Caco-2 (cell line): ENCODE data around the gene GUK1. TPM values are rescaled to one million over a fixed set of nuclear protein-coding genes. Genes with fewer than 3 reads are reported as not detected.
A peak's percentile ranks its signal among the peaks of the same experiment; 100 is the strongest.

Experiments
- BruUV-seq: library from RNA; stranded (reverse); fragments of 400-500 nt; replicated peaks from 2 replicates; lab custom pipeline; 2021; lab: Mats Ljungman, UMichigan
- CTCF ChIA-PET: fragments of 300-600 bp; sonication (Branson Sonifier 250); formaldehyde crosslinking; loops from one replicate; lab custom pipeline; 2022; ENCODE audit warnings: antibody characterized with exemption; lab: Charles Lee
- POLR2A ChIA-PET: fragments of 300-600 bp; sonication (Branson Sonifier 250); formaldehyde crosslinking; loops from one replicate; lab custom pipeline; 2022; ENCODE audit warnings: antibody characterized with exemption; lab: Charles Lee
- DNase-seq, 2 experiments: peaks; one replicate each; pipeline versions ENCODE4 v3.0.0 to v3.0.0-alpha.2; 2020 to 2022
- H3K27me3 ChIP-seq: replicated peaks from 2 replicates; pipeline ENCODE4 v1.6.0; 2011; ENCODE audit warnings: low read length; ENCODE audit not compliant: control insufficient read depth, insufficient read depth
- H3K36me3 ChIP-seq: 2 replicates; pipeline ENCODE4 v1.5.1; 2011; ENCODE audit warnings: low read length; ENCODE audit not compliant: control insufficient read depth, insufficient read depth
- H3K4me1 ChIP-seq: fragments of 250-450 bp; sonication (Bioruptor Pico); 2 replicates; pipeline ENCODE4 v1.5.1; 2020; ENCODE audit warnings: mild to moderate bottlenecking
- H3K4me3 ChIP-seq: 2 replicates; pipeline ENCODE4 v1.5.1; 2011; ENCODE audit warnings: low read depth, mild to moderate bottlenecking, control low read depth, low read length
- H3K9me3 ChIP-seq: fragments of 250-450 bp; sonication (Bioruptor Pico); 2 replicates; pipeline ENCODE4 v1.5.1; 2020; ENCODE audit warnings: mild to moderate bottlenecking, moderate library complexity
- H3K27ac Mint-ChIP-seq: one replicate; pipeline ENCODE4 v1.8.0; 2022; ENCODE audit warnings: mixed read lengths; ENCODE audit not compliant: unreplicated experiment
- H3K27me3 Mint-ChIP-seq: one replicate; pipeline ENCODE4 v1.8.0; 2022; ENCODE audit warnings: mixed read lengths; ENCODE audit not compliant: insufficient read depth, unreplicated experiment
- H3K36me3 Mint-ChIP-seq: one replicate; pipeline ENCODE4 v1.8.0; 2022; ENCODE audit warnings: mild to moderate bottlenecking, mixed read lengths; ENCODE audit not compliant: insufficient read depth, unreplicated experiment
- H3K4me1 Mint-ChIP-seq: one replicate; pipeline ENCODE4 v1.8.0; 2022; ENCODE audit warnings: low read depth, mixed read lengths; ENCODE audit not compliant: unreplicated experiment
- H3K4me3 Mint-ChIP-seq: one replicate; pipeline ENCODE4 v1.8.0; 2022; ENCODE audit warnings: mild to moderate bottlenecking, moderate library complexity, mixed read lengths; ENCODE audit not compliant: unreplicated experiment
- H3K9me3 Mint-ChIP-seq: one replicate; pipeline ENCODE4 v1.8.0; 2022; ENCODE audit warnings: mixed read lengths; ENCODE audit not compliant: unreplicated experiment
- CTCF ChIP-seq, 2 experiments: fragments of 200-600 bp in 1 of 2; IDR thresholded peaks; 1 replicate in 1 of 2; 2 replicates in 1 of 2; pipeline versions ENCODE4 v1.5.1 to v1.8.0; 2011 to 2022; ENCODE audit warnings: antibody characterized with exemption in 1 of 2, control low read depth in 1 of 2, inconsistent platforms in 1 of 2, low read depth in 1 of 2, low read length in 1 of 2, mild to moderate bottlenecking in 1 of 2, moderate library complexity in 1 of 2; ENCODE audit not compliant: insufficient read depth in 1 of 2, severe bottlenecking in 1 of 2, unreplicated experiment in 1 of 2
- intact Hi-C: fragments of 100-400 bp; cut with micrococcal nuclease; formaldehyde crosslinking; loops from one replicate; pipeline ENCODE4 v1.10.0; 2022; ENCODE audit not compliant: unreplicated experiment
- microRNA-seq: library from miRNA; unstranded; fragments of <30 nt; microRNA quantifications from one replicate; pipeline ENCODE4 v1.2.0, GENCODE V29; 2022
- total RNA-seq: library from RNA; stranded (reverse); gene quantifications from 2 replicates; pipeline ENCODE4 v1.2.3, GENCODE V29; 2022

The GUK1 gene
- total RNA-seq, 1 experiment from 2014 or later, result 73.6 TPM

- peaks cover 2% of the 10 kb centered on the region for H3K27me3 Mint-ChIP-seq
- no peaks in the 10 kb centered on the region for H3K36me3 Mint-ChIP-seq
- H3K9me3 ChIP-seq, result peaks cover 17% of the 10 kb centered on the region
- intact Hi-C loops, result no loop called here
- peaks cover 34% of the 10 kb centered on the region for H3K9me3 Mint-ChIP-seq
- ChIA-PET CTCF (no interaction called here), POLR2A (no interaction called here)
- no peak for TF ChIP-seq CTCF (IDR thresholded peaks at IDR 0.05; ENCODE audit: insufficient read depth in 1 of 2, low read depth in 1 of 2, low read length in 1 of 2, severe bottlenecking in 1 of 2, unreplicated experiment in 1 of 2)
- H3K27ac Mint-ChIP-seq, result no peak overlapping the region
- no peak overlapping the region for H3K4me3 Mint-ChIP-seq
- no peaks in the 10 kb centered on the region for H3K4me1 ChIP-seq
- peak in 1 of 2 experiments; percentile 12 for DNase-seq
- no peaks in the 10 kb centered on the region for H3K36me3 ChIP-seq
- H3K4me1 Mint-ChIP-seq, result no peaks in the 10 kb centered on the region
- H3K27me3 ChIP-seq, result no peaks in the 10 kb centered on the region
- no TSS peak for BruUV-seq
- H3K4me3 ChIP-seq, result no peak overlapping the region
These were observed 57.6 kb downstream of the GUK1 start for GRCh38 chr1:228197555-228198147.

Small RNA genes lying within 50 kb of the gene (microRNA-seq; reads per million reads assigned to microRNA genes)
- gene MIR3620, result 11.7 reads per million, percentile 51 among the genes with 10 or more reads in this experiment

Other genes starting within 250 kb of the GUK1 start
- gene WNT9A, start 192.3 kb upstream of the GUK1 start, total RNA-seq, result 0.32 and 0.68 TPM in 2 replicates
- 0.09 TPM in 2 replicates for gene WNT3A, start 133.3 kb upstream of the GUK1 start, total RNA-seq
- 374 and 378 TPM in 2 replicates for gene ARF1, start 57.6 kb upstream of the GUK1 start, total RNA-seq
- gene C1orf35, start 37.0 kb upstream of the GUK1 start, total RNA-seq, result 34.2 and 34.5 TPM in 2 replicates
- 63.7 and 69.9 TPM in 2 replicates for gene MRPL55, start 31.0 kb upstream of the GUK1 start, total RNA-seq
- 1.1 and 1.5 TPM in 2 replicates for gene GJC2, start 9.7 kb downstream of the GUK1 start, total RNA-seq
- gene IBA57, start 25.5 kb downstream of the GUK1 start, total RNA-seq, result 14.3 and 15.4 TPM in 2 replicates
- 5.6 and 6.4 TPM in 2 replicates for gene OBSCN, start 67.8 kb downstream of the GUK1 start, total RNA-seq